B cell (primary cell): ENCODE results near the gene ZNF24.

ENCODE experiments used
- EZH2 ChIP-seq: IDR thresholded peaks from 2 replicates; pipeline ENCODE4 v1.6.1; 2012; ENCODE audit warnings: borderline replicate concordance, low read depth, mild to moderate bottlenecking, moderate library complexity, low read length; ENCODE audit not compliant: insufficient read depth, poor library complexity, severe bottlenecking
- TF ChIP-seq, protein P1 (sequence below): fragments of 200-600 bp; IDR thresholded peaks from one replicate; pipeline ENCODE4 v1.8.0; 2022; ENCODE audit warnings: antibody characterized with exemption, mild to moderate bottlenecking

DNA sequence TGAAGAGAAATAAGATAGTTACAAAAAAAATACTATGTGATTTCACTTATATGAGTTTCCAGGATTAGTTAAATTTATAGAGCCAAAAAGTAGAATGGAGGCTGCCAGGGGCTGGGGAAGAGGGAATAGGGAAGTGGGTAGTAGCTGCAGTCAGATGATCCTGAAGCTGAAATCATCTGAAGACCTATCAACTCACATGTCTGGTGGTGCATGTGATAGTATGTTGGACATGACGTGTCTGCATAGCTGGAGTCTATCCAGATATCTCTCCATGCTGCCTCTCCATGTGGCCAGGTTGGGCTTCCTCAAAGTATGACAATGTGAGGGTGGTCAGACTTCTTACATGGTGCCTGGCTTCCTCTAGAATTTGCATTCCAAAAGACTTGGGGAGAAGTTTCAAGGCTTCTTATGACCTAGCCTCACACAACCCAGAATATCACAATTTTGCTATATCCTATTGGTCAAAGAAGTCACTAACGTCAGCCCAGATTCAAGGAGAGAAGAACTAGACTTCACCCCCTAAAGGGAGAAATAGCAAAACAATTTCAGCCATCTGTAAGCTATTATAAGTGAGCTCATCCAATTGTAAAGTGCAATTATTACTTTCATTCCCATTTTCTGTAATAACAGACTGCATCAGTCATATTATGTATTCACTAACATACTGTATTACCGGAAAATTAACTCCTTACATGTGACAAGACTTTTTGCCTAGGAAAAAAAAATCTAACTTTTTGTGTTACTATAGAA lies 46.9 kb upstream of the ZNF24 start:
- TF ChIP-seq, protein P1, sequence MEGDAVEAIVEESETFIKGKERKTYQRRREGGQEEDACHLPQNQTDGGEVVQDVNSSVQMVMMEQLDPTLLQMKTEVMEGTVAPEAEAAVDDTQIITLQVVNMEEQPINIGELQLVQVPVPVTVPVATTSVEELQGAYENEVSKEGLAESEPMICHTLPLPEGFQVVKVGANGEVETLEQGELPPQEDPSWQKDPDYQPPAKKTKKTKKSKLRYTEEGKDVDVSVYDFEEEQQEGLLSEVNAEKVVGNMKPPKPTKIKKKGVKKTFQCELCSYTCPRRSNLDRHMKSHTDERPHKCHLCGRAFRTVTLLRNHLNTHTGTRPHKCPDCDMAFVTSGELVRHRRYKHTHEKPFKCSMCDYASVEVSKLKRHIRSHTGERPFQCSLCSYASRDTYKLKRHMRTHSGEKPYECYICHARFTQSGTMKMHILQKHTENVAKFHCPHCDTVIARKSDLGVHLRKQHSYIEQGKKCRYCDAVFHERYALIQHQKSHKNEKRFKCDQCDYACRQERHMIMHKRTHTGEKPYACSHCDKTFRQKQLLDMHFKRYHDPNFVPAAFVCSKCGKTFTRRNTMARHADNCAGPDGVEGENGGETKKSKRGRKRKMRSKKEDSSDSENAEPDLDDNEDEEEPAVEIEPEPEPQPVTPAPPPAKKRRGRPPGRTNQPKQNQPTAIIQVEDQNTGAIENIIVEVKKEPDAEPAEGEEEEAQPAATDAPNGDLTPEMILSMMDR: no peak
- no peak for TF ChIP-seq EZH2
